Measurements from ENCODE around the gene MFSD6.
"Not testable (repeated sequence)": the region's sequence is repeated elsewhere in the genome, so short reads cannot be mapped to it uniquely, and the experiment has no call there.

Gene MFSD6

DNA sequence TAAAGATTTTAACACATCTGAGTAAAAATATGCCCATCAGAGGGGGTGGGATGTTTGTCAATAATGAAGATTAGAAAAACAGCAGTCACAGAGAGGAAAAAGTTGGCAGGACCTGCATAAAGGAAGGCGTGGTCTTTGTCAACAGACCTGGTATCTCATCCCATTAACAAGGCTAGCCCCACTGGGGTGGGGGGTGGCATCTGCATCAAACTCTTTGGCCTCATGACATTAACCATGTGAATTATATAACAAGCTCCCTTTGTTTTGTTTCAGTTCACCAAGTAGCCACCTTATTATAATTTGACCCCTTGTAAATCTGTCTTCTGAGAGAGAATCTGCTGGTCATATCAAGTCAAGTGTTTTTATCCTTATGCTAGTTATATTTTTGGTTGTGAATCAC is 97.5 kb downstream of the MFSD6 start:
- no peak for DNase-seq

DNA sequence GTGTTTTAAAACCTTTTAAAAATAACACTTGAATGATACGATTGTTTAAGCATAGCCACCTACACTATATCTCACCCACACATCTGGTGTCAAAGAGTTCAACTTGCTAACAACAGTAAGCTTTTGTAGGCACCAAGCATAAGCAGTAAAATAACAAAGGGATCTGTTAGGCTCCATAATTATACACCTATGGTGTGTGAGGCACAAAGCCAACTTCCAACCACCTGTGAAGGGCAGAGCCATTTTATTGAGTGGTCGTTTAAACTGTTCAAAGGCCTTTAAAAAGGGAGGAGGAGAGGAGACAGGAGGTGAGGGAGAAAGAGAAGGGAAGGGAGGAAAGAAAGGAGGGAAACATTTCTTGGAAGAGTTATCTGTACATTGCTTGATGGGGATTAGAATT is 98.5 kb downstream of the MFSD6 start:
- no peak for DNase-seq

GRCh38 chr2:190507135-190507534 is 99.0 kb downstream of the MFSD6 start:
- DNase-seq: no peak

DNA sequence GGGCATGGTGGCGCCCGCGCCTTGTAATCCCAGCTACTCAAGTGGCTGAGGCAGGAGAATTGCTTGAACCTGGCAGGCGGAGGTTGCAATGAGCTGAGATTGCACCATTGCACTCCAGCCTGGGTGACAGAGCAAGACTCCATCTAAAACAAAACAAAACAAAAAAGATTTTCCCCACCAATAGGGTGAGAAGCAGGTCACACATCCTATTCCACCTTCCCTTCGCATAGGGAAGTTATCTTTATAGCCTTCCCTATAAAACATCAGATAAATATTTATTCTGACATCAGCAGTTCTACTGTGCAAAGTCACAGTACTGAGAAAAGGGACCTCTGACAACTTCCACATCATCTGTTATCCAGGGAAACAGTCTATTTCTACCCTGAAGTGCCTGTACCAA is 101.7 kb downstream of the MFSD6 start:
- DNase-seq: not testable (repeated sequence)

DNA sequence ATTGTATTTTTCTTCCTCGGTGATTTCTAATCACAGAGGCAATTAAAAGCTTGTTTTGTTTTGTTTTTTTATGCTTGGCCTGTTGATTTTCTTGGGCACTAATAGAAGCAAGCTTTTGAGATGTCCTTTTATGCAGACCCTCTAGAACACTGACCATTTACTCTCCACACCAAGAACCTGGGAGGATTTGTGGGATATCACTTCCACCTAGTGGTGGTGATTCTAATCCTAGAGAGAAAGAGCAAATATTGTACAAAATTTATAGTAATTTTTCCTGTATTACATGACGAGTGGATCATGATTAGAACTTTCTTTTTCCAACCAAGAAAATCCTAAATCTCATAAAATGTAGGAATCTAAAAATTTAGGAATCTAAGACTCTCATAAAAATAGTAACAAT is 102.9 kb downstream of the MFSD6 start:
- no peak for DNase-seq

- DNase-seq: no peak
These were observed 104.5 kb downstream of the MFSD6 start for GRCh38 chr2:190512539-190513095.

DNA sequence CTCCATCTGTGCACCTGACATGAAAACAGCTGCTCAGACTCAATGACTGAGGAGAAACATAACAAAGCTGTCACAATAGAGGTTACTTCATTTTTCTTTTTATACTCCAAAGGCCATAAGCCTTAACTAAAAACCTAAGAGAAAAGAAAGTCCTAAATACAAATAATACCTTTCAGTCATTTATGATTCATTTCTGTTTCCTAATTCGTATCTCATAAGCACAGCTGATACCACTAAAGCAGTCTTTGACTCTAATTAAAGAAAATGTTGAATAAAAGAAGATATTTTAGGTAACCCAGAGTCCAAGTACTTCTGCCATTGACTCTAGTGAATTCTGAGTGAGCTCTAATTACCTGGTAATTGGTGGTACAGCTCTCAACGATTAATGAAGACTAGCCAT is 105.7 kb downstream of the MFSD6 start:
- no peak for DNase-seq

DNA sequence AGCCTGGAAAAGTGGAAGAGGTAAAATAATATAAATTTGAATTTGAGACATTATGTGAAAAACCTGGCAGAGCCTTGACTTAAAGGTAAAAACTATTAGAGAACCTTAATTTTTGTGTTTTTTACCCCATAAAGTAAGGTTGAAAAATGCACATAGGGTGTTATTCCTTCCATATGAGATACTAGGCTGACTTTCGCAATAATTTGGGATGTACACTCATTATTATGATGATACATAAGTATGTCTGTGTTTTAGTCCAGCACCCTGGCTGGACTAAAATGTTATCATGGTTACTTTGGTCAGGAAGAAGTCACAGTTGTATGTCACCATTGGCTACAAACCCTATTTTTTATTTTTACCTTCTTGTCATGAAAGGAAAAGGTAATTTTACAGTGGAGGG is 106.5 kb downstream of the MFSD6 start:
- DNase-seq: no peak

DNA sequence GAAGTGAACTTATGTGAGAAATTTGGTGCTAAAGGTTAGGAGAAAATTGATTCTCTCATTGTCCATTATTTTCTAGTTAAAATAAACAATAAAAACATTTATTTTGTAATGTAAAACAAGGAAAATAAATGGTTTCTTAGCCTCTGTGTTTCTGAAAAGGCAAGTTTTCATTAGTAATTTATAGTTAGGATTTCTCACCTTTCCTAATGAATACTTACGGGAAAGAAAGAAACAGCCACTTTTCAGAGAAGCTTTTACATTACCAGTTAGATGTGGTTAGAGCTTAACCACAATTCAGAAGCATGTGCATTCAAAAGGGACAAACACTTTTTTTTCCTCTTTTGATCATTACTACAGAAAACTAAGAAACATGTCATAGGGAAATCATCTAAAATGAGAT is 107.5 kb downstream of the MFSD6 start:
- DNase-seq: no peak

DNA sequence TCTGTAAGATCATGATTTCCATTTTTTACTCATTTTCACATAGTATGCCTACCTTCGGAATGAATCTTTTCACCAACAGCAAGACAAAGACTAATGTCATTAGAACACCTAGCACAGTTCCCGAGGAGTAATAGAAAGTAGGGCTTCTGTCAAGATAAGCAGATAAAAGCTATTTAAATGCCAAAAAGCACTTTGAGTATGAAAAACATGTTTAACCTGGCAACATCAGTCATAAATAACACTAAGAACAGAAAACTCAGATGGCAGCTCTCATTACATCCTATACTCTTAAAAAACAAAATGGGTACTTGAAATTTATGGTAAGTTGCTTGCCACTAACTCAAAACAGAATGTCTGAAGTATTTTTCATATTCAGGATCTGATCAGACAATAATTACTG is 109.3 kb downstream of the MFSD6 start:
- DNase-seq: no peak

DNA sequence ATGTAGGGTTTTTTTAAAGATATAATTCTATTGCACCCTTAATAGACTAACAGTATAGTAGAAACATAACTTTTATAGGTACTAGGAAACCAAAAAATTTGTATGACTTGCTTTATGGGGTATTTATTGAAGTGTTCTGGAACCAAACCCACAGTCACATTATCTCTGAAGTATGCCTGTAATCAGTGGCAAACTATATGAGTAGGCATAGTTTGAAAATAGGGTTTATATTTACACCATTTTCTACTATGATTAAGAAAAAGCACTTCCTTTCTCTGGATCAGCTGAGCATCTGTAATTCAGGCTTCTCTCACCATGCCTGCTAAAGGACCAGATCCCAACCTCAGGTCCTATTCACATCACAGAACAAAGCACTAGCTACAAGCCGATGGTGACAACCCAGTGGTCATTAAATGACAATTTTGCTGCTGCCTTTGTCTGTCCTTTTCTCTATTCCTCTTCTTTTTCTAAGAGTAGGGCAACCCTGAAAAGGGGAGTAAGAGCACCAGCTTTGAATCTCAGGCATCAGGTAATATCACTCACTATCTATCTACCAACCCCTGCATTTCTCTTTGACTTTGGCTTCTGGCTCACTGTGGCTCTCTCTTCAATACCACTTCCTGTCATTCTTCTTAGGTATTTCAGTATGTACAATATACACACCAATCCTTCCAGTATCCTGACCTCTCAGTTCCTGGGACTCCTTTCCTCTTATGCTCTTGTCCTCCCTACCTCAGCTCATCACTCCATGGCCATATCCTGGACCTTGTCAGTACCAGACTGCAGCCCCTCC is 112.0 kb downstream of the MFSD6 start:
- no peak for DNase-seq

DNA sequence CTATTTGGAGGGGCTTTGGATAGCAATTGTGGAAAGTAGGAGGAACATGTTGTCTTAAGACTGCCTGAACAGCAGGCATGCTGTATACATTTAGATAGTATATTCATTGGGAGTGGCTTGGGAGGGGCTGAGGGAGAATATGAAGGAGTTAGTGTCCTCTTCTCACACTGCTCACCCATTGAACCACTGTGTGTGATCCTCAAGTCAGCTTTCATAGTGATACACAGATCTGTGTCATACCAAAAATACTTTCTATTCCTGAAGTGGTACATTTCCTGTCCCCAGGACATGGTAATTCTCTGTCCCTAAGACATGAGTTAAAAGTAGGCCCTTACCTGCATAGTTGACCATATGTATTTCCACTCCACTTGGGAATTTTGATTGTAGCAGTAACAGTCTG is 116.8 kb downstream of the MFSD6 start:
- DNase-seq: no peak

- no peak for DNase-seq
These were observed 118.1 kb downstream of the MFSD6 start for GRCh38 chr2:190526105-190526750.

- DNase-seq: no peak
These were observed 119.1 kb downstream of the MFSD6 start for GRCh38 chr2:190527214-190527613.

GRCh38 chr2:190527918-190528317 is 119.8 kb downstream of the MFSD6 start:
- DNase-seq: no peak

DNA sequence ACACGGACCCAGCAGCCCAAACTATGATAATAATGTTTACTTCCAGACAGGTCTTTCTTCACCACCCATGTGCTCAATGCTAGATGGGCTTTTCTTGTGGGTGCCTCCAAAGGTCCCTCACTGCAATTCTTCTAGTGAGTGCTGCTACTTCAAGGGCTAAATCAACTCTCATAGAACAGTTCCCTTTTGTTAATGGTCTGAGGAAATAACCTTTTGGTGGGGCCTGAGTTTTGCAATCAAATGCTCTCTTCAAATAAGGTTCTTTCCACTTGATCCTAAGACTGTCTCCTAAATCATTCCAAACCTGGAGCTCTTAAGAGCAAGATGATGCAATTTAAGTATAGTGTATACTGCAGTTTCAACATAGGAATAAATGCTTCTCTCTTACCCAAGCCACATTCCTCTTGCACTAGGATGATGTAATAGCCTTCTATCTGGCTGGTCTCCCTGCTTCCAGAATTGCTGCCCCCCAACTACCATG is 120.4 kb downstream of the MFSD6 start:
- no peak for DNase-seq

GRCh38 chr2:190529486-190530247 is 121.5 kb downstream of the MFSD6 start:
- no peak for DNase-seq

GRCh38 chr2:190530248-190530900 is 122.2 kb downstream of the MFSD6 start:
- no peak for DNase-seq

DNA sequence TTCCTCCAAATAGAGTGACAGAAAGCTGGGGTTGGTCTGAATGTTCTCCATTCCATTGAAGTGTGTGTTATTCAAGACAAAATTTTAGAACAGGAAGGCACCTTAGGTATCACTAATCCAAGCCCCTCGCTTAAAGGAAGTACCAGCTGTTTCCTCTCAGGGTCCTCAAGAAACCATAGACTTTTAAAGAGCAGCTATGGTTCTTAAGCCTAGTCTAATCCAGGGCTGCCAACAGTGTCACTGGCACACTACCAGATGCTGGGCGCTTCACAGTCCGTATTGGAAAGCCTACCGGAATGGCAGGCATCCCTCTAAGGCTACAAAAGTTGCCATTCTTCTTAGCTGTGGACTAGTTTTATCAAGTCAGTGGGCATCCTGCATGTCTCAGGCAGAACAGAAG is 124.4 kb downstream of the MFSD6 start:
- no peak for DNase-seq

- DNase-seq: no peak
These were observed 125.2 kb downstream of the MFSD6 start for GRCh38 chr2:190533175-190533967.

- peak; percentile 63 for DNase-seq
These were observed 125.8 kb downstream of the MFSD6 start for GRCh38 chr2:190533968-190534309.

All from CD4-positive, alpha-beta T cell treated with Interleukin-15 for 1 hour (primary cell).